Activated T-cell treated with anti-CD3 and anti-CD28 coated beads, Interleukin-2, amount 50 U/mL, for 4 hours (primary cell): ENCODE results near the gene ACBD6. TPM values are rescaled to one million over a fixed set of nuclear protein-coding genes. Genes with fewer than 3 reads are reported as not detected.

Experiments
- ATAC-seq, 2 donors: fragments of 200-7000 bp; cut with Tn5 transposase; one replicate each; pipeline ENCODE4 v1.10.0; 2021
- DNase-seq: peaks from one replicate; pipeline ENCODE4 v3.0.0-alpha.2; 2020
- H3K27me3 Mint-ChIP-seq: one replicate; pipeline ENCODE4 v1.8.0; 2021; ENCODE audit warnings: low read depth, mixed read lengths
- H3K36me3 Mint-ChIP-seq: one replicate; pipeline ENCODE4 v1.8.0; 2022; ENCODE audit warnings: mixed read lengths; ENCODE audit not compliant: insufficient read depth
- H3K4me1 Mint-ChIP-seq: one replicate; pipeline ENCODE4 v1.8.0; 2021; ENCODE audit warnings: low read depth, mixed read lengths
- H3K4me3 Mint-ChIP-seq: one replicate; pipeline ENCODE4 v1.8.0; 2021; ENCODE audit warnings: mild to moderate bottlenecking, moderate library complexity, mixed read lengths
- H3K9me3 Mint-ChIP-seq: one replicate; pipeline ENCODE4 v1.8.0; 2021; ENCODE audit warnings: mixed read lengths
- total RNA-seq, 3 donors: library from RNA; stranded (reverse); gene quantifications; one replicate each; pipeline ENCODE4 v1.2.1, GENCODE V29; 2021

Gene ACBD6
- total RNA-seq, 3 donors from 2014 or later, result 54.9 to 63.6 (median 60.7) TPM

GRCh38 chr1:180397175-180397574, 105.2 kb downstream of the ACBD6 start:
- H3K9me3 Mint-ChIP-seq, result peaks cover 29% of the 10 kb centered on the region
- ATAC-seq (no peak), DNase-seq (no peak)
- no peak overlapping the region for H3K4me3 Mint-ChIP-seq
- peaks cover 4% of the 10 kb centered on the region for H3K4me1 Mint-ChIP-seq
- no peaks in the 10 kb centered on the region for H3K27me3 Mint-ChIP-seq
- H3K36me3 Mint-ChIP-seq, result peaks cover 51% of the 10 kb centered on the region

GRCh38 chr1:180392427-180393145, 109.8 kb downstream of the ACBD6 start:
- peaks cover 3% of the 10 kb centered on the region for H3K4me1 Mint-ChIP-seq
- H3K36me3 Mint-ChIP-seq, result peaks cover 58% of the 10 kb centered on the region
- H3K27me3 Mint-ChIP-seq, result no peaks in the 10 kb centered on the region
- no peak overlapping the region for H3K4me3 Mint-ChIP-seq
- DNase-seq (no peak), ATAC-seq (no peak)
- peaks cover 36% of the 10 kb centered on the region for H3K9me3 Mint-ChIP-seq

GRCh38 chr1:180392020-180392419, 110.4 kb downstream of the ACBD6 start:
- peaks cover 53% of the 10 kb centered on the region for H3K36me3 Mint-ChIP-seq
- H3K27me3 Mint-ChIP-seq, result no peaks in the 10 kb centered on the region
- ATAC-seq, result no peak
- H3K4me1 Mint-ChIP-seq, result peaks cover 3% of the 10 kb centered on the region
- no peak for DNase-seq
- H3K4me3 Mint-ChIP-seq, result no peak overlapping the region
- H3K9me3 Mint-ChIP-seq, result peaks cover 35% of the 10 kb centered on the region

- Mint-ChIP-seq H3K27me3 (no peaks in the 10 kb centered on the region), H3K4me3 (no peak overlapping the region), H3K4me1 (peaks cover 9% of the 10 kb centered on the region), H3K9me3 (peaks cover 44% of the 10 kb centered on the region), H3K36me3 (peaks cover 42% of the 10 kb centered on the region)
- ATAC-seq (no peak), DNase-seq (no peak)
These were observed 115.0 kb downstream of the ACBD6 start for GRCh38 chr1:180387413-180387812.

- Mint-ChIP-seq H3K27me3 (no peaks in the 10 kb centered on the region), H3K4me1 (peaks cover 11% of the 10 kb centered on the region), H3K9me3 (peaks cover 49% of the 10 kb centered on the region), H3K4me3 (no peak overlapping the region), H3K36me3 (peaks cover 46% of the 10 kb centered on the region)
- DNase-seq (no peak), ATAC-seq (no peak)
These were observed 115.5 kb downstream of the ACBD6 start for GRCh38 chr1:180386745-180387367.

- Mint-ChIP-seq H3K27me3 (no peaks in the 10 kb centered on the region), H3K9me3 (peaks cover 48% of the 10 kb centered on the region), H3K36me3 (peaks cover 39% of the 10 kb centered on the region)
These were observed 117.2 kb downstream of the ACBD6 start for GRCh38 chr1:180385144-180385543.

GRCh38 chr1:180384286-180385005, 117.9 kb downstream of the ACBD6 start:
- ATAC-seq (no peak), DNase-seq (no peak)
- Mint-ChIP-seq H3K27me3 (no peaks in the 10 kb centered on the region), H3K9me3 (peaks cover 55% of the 10 kb centered on the region), H3K4me3 (no peak overlapping the region), H3K36me3 (peaks cover 40% of the 10 kb centered on the region), H3K4me1 (peaks cover 21% of the 10 kb centered on the region)

More at GRCh38 chr1:180385144-180385543, 117.2 kb downstream of the ACBD6 start:
- ATAC-seq (no peak), DNase-seq (no peak)
- Mint-ChIP-seq H3K4me3 (no peak overlapping the region), H3K4me1 (peaks cover 19% of the 10 kb centered on the region)

GRCh38 chr1:180382326-180383115, 119.9 kb downstream of the ACBD6 start:
- no peak for ATAC-seq
- no peak overlapping the region for H3K4me3 Mint-ChIP-seq
- DNase-seq, result no peak
- H3K36me3 Mint-ChIP-seq, result peaks cover 49% of the 10 kb centered on the region
- peaks cover 66% of the 10 kb centered on the region for H3K9me3 Mint-ChIP-seq
- H3K27me3 Mint-ChIP-seq, result no peaks in the 10 kb centered on the region
- peaks cover 21% of the 10 kb centered on the region for H3K4me1 Mint-ChIP-seq

GRCh38 chr1:180381184-180381580, 121.2 kb downstream of the ACBD6 start:
- ATAC-seq (no peak), DNase-seq (no peak)
- Mint-ChIP-seq H3K9me3 (peaks cover 63% of the 10 kb centered on the region), H3K4me3 (no peak overlapping the region), H3K27me3 (no peaks in the 10 kb centered on the region), H3K36me3 (peaks cover 54% of the 10 kb centered on the region), H3K4me1 (peaks cover 16% of the 10 kb centered on the region)

- DNase-seq, result no peak
- Mint-ChIP-seq H3K27me3 (no peaks in the 10 kb centered on the region), H3K4me3 (no peak overlapping the region), H3K9me3 (peaks cover 64% of the 10 kb centered on the region), H3K36me3 (peaks cover 55% of the 10 kb centered on the region), H3K4me1 (peaks cover 16% of the 10 kb centered on the region)
- peak; percentile 53 to 72 for ATAC-seq
These were observed 121.9 kb downstream of the ACBD6 start for GRCh38 chr1:180380259-180381183.

GRCh38 chr1:180376800-180377199, 125.6 kb downstream of the ACBD6 start:
- Mint-ChIP-seq H3K9me3 (peaks cover 33% of the 10 kb centered on the region), H3K27me3 (no peaks in the 10 kb centered on the region), H3K4me3 (no peak overlapping the region), H3K4me1 (peaks cover 14% of the 10 kb centered on the region), H3K36me3 (peaks cover 29% of the 10 kb centered on the region)
- ATAC-seq (no peak), DNase-seq (no peak)

GRCh38 chr1:180376253-180376652, 126.1 kb downstream of the ACBD6 start:
- Mint-ChIP-seq H3K27me3 (no peaks in the 10 kb centered on the region), H3K4me3 (no peak overlapping the region), H3K9me3 (peaks cover 33% of the 10 kb centered on the region), H3K4me1 (peaks cover 17% of the 10 kb centered on the region), H3K36me3 (peaks cover 32% of the 10 kb centered on the region)
- no peak for DNase-seq
- ATAC-seq, result no peak

GRCh38 chr1:180372728-180373127, 129.6 kb downstream of the ACBD6 start:
- no peak for DNase-seq
- ATAC-seq, result no peak
- no peak overlapping the region for H3K4me3 Mint-ChIP-seq
- H3K36me3 Mint-ChIP-seq, result peaks cover 26% of the 10 kb centered on the region
- H3K9me3 Mint-ChIP-seq, result peaks cover 13% of the 10 kb centered on the region
- H3K27me3 Mint-ChIP-seq, result no peaks in the 10 kb centered on the region
- peaks cover 8% of the 10 kb centered on the region for H3K4me1 Mint-ChIP-seq
